ENCODE data around the gene ALKBH1. TPM values are rescaled to one million over a fixed set of nuclear protein-coding genes. Genes with fewer than 3 reads are reported as not detected.
"Not testable (repeated sequence)": the region's sequence is repeated elsewhere in the genome, so short reads cannot be mapped to it uniquely, and the experiment has no call there.

The ALKBH1 gene
- polyA plus RNA-seq, 2 donors = 3.2 to 5.8 TPM

DNA sequence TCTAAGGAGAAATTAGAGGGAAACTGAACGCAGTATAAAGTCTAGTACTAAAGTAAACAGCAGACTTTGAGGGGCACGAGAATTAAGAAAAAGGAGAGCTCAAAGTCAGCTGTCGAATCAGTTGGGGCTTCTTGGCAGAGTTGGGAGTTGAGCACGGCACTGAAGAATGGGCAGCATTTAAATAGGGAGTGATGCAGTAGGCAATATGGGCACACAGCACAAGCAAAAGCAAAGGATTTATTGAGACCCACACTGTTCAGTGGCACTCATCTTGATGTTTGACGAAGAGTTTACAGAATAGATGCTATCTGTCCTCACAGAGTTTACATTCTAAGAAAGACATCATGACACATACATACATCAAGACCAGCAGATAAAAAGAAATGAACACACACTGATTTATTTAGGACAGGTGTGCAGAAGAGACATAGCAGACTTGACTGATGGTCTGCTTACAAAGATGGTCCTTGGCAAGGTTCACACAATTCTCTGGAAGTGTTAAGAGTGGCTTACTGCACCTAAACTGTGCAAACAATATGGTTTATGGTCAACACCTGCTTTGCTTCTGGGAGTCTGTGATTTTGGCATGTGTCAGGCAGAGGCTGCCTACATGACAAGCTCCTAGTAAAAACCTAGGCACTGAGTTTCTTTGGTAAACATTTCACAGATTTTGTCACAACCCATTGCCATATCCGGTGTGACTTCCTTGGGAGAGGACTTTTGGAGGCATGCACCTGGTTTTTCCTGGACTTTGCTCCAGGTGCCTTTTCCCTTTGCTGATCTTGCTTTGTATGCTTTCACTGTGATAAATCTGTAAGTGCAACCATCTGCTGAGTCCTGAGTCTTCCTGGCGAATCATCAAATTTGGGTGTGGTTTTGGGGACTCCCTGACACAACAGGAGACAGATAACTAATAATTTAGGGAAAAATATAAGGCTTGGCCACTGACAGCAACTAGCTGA lies 26.3 kb downstream of the ALKBH1 start:
- 73 to 76% methylated on average over 7 of the region's 7 CpGs for WGBS, 2 donors
- H3K27me3 ChIP-seq (ENCODE audit: control insufficient read depth in 1 of 2, insufficient read depth in 2 of 2, low read length in 2 of 2) = no peaks in the 10 kb centered on the region
- H3K36me3 ChIP-seq (ENCODE audit: control insufficient read depth in 2 of 2, insufficient read depth in 2 of 2, low read length in 1 of 2) = peaks cover 0 to 4% of the 10 kb centered on the region in 2 donors
- no peaks in the 10 kb centered on the region for H3K9me3 ChIP-seq (ENCODE audit: control insufficient read depth in 2 of 2, insufficient read depth in 1 of 2, low read depth in 1 of 2, low read length in 1 of 2)
- H3K4me1 ChIP-seq (ENCODE audit: control insufficient read depth in 2 of 2, insufficient read depth in 2 of 2, low read length in 1 of 2) = peaks cover 0 to 3% of the 10 kb centered on the region in 2 donors
- H3K4me3 ChIP-seq (ENCODE audit: low read depth in 1 of 2, low read length in 2 of 2) = no peak overlapping the region
- no peak overlapping the region for H3K27ac ChIP-seq (ENCODE audit: low read depth in 2 of 2, low read length in 1 of 2)

DNA sequence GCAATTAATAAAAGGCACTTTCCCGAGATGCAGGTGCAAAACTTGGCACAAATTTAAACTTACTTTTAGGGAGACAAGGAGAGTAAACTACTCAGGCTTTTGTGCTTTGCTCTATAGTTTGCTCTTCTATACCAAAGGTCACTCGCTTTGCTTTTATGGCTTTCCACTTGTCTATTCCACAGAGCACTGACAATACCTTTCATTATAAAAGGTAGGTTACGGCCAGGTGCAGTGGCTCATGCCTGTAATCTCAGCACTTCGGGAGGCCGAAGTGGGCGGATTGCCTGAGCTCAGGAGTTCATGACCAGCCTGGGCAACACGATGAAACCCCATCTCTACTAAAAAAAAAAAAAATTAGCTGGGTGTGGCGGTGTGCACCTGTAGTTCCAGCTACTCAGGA lies 32.9 kb downstream of the ALKBH1 start:
- Histone ChIP-seq H3K36me3 (ENCODE audit: control insufficient read depth in 2 of 2, insufficient read depth in 2 of 2, low read length in 1 of 2) (peaks cover 0 to 11% of the 10 kb centered on the region in 2 donors), H3K4me1 (ENCODE audit: control insufficient read depth in 2 of 2, insufficient read depth in 2 of 2, low read length in 1 of 2) (no peaks in the 10 kb centered on the region), H3K4me3 (ENCODE audit: low read depth in 1 of 2, low read length in 2 of 2) (no peak overlapping the region), H3K27me3 (ENCODE audit: control insufficient read depth in 1 of 2, insufficient read depth in 2 of 2, low read length in 2 of 2) (no peaks in the 10 kb centered on the region), H3K27ac (ENCODE audit: low read depth in 2 of 2, low read length in 1 of 2) (no peak overlapping the region), H3K9me3 (ENCODE audit: control insufficient read depth in 2 of 2, insufficient read depth in 1 of 2, low read depth in 1 of 2, low read length in 1 of 2) (no peaks in the 10 kb centered on the region)
- WGBS, 2 donors = 66 to 90% methylated on average over 8 of the region's 8 CpGs

DNA sequence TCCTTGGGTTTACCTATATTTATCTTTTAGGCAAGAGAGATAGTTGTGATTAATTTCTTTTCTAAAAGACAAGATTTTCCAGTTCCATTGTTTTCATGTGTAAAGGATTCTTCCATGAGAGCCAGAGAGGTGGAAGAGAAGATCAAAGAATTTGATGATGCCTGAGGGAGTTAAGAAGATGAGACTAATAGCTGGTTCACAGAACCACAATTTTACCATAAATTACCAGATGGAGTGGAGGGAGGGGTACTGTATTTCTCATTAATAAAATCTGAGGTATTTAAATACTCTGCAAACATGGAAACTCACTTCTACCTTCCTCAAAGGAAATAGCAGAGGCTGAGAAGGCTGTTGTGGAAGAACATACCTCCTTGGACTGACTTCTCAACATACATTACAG lies 34.6 kb downstream of the ALKBH1 start:
- Histone ChIP-seq H3K27ac (ENCODE audit: low read depth in 2 of 2, low read length in 1 of 2) (no peak overlapping the region), H3K27me3 (ENCODE audit: control insufficient read depth in 1 of 2, insufficient read depth in 2 of 2, low read length in 2 of 2) (no peaks in the 10 kb centered on the region), H3K36me3 (ENCODE audit: control insufficient read depth in 2 of 2, insufficient read depth in 2 of 2, low read length in 1 of 2) (peaks cover 0 to 7% of the 10 kb centered on the region in 2 donors), H3K4me3 (ENCODE audit: low read depth in 1 of 2, low read length in 2 of 2) (no peak overlapping the region), H3K9me3 (ENCODE audit: control insufficient read depth in 2 of 2, insufficient read depth in 1 of 2, low read depth in 1 of 2, low read length in 1 of 2) (no peaks in the 10 kb centered on the region), H3K4me1 (ENCODE audit: control insufficient read depth in 2 of 2, insufficient read depth in 2 of 2, low read length in 1 of 2) (no peaks in the 10 kb centered on the region)

DNA sequence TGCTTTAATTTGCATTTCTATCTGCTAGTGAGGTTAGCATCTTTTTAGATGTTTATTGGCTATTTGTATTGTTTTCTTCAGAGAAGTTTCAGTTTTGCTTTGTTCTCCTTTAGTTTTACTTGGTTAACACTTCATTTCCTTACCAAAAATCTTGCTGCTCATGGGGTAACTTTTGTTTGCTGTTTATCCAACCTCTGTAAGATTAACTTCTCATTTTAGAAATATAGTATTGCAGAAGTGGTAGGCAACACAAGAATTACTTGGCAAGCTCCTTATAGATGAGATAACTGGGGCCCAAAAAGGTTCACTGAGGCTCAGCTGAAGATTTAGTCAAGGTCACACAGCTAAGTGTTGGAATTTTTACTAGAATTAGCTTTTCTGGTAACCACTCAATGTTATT lies 40.5 kb downstream of the ALKBH1 start:
- no peaks in the 10 kb centered on the region for H3K4me1 ChIP-seq (ENCODE audit: control insufficient read depth in 2 of 2, insufficient read depth in 2 of 2, low read length in 1 of 2)
- no peak overlapping the region for H3K27ac ChIP-seq (ENCODE audit: low read depth in 2 of 2, low read length in 1 of 2)
- no peaks in the 10 kb centered on the region for H3K9me3 ChIP-seq (ENCODE audit: control insufficient read depth in 2 of 2, insufficient read depth in 1 of 2, low read depth in 1 of 2, low read length in 1 of 2)
- H3K27me3 ChIP-seq (ENCODE audit: control insufficient read depth in 1 of 2, insufficient read depth in 2 of 2, low read length in 2 of 2) = no peaks in the 10 kb centered on the region
- no peaks in the 10 kb centered on the region for H3K36me3 ChIP-seq (ENCODE audit: control insufficient read depth in 2 of 2, insufficient read depth in 2 of 2, low read length in 1 of 2)
- no peak overlapping the region for H3K4me3 ChIP-seq (ENCODE audit: low read depth in 1 of 2, low read length in 2 of 2)

DNA sequence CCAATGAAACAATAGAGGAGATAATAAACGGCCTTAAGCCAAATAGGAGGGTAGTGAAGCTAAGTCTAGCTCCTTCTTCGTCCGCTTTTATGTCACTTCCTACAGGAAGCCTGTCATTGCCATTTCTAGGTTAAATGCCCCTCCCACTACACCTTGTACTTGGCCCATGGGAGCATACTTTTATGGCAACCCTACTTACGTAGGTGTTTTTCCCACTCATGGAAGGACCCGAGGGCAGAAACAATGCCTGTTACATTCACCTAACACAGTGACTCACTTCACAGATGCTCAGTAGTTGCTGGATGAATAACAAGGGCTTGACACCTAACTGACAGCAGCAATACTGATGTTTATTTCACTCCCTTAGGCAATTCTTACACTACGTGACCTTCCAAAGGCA lies 44.5 kb downstream of the ALKBH1 start:
- H3K27ac ChIP-seq (ENCODE audit: low read depth in 2 of 2, low read length in 1 of 2) = no peak overlapping the region
- H3K27me3 ChIP-seq (ENCODE audit: control insufficient read depth in 1 of 2, insufficient read depth in 2 of 2, low read length in 2 of 2) = no peaks in the 10 kb centered on the region
- no peak overlapping the region for H3K4me3 ChIP-seq (ENCODE audit: low read depth in 1 of 2, low read length in 2 of 2)
- H3K36me3 ChIP-seq (ENCODE audit: control insufficient read depth in 2 of 2, insufficient read depth in 2 of 2, low read length in 1 of 2) = no peaks in the 10 kb centered on the region
- peaks cover 0 to 2% of the 10 kb centered on the region in 2 donors for H3K4me1 ChIP-seq (ENCODE audit: control insufficient read depth in 2 of 2, insufficient read depth in 2 of 2, low read length in 1 of 2)
- H3K9me3 ChIP-seq (ENCODE audit: control insufficient read depth in 2 of 2, insufficient read depth in 1 of 2, low read depth in 1 of 2, low read length in 1 of 2) = no peaks in the 10 kb centered on the region
- WGBS, 2 donors = 40 to 47% methylated on average over 6 of the region's 6 CpGs

DNA sequence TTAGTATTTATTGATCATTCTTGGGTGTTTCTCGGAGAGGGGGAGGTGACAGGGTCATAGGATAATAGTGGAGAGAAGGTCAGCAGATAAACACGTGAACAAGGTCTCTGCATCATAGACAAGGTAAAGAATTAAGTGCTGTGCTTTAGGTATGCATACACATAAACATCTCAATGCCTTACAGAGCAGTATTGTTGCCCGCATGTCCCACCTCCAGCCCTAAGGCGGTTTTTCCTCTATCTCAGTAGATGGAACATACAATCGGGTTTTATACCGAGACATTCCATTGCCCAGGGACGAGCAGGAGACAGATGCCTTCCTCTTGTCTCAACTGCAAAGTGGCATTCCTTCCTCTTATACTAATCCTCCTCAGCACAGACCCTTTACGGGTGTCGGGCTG lies 46.3 kb downstream of the ALKBH1 start:
- not testable (repeated sequence) for H3K4me1 ChIP-seq (ENCODE audit: control insufficient read depth in 2 of 2, insufficient read depth in 2 of 2, low read length in 1 of 2); H3K4me3 ChIP-seq (ENCODE audit: low read depth in 1 of 2, low read length in 2 of 2); H3K9me3 ChIP-seq (ENCODE audit: control insufficient read depth in 2 of 2, insufficient read depth in 1 of 2, low read depth in 1 of 2, low read length in 1 of 2); H3K27me3 ChIP-seq (ENCODE audit: control insufficient read depth in 1 of 2, insufficient read depth in 2 of 2, low read length in 2 of 2); H3K36me3 ChIP-seq (ENCODE audit: control insufficient read depth in 2 of 2, insufficient read depth in 2 of 2, low read length in 1 of 2); H3K27ac ChIP-seq (ENCODE audit: low read depth in 2 of 2, low read length in 1 of 2)
- 52 to 73% methylated on average over 3 to 9 of the region's 9 CpGs for WGBS, 2 donors

DNA sequence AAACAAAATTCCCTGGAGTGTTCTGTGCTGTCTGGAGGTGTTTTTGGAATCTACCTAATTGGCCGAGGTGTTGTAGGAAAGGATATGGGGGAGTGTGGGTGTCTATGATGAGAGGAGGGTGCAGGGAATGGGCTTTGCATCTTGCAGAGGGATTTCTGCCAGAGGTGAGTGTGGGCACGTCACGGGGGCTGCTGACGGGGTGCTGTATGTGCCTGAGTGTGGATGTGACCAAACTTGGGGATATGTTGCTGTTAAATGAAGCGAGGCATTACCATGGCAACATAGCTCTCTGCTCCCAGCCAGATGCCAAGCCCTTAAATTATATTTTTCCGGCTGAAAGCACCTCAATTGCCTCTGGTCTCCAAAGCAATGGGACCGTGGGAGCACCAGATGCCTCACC lies 47.1 kb downstream of the ALKBH1 start:
- Histone ChIP-seq H3K4me3 (ENCODE audit: low read depth in 1 of 2, low read length in 2 of 2) (no peak overlapping the region), H3K27me3 (ENCODE audit: control insufficient read depth in 1 of 2, insufficient read depth in 2 of 2, low read length in 2 of 2) (no peaks in the 10 kb centered on the region)
- WGBS, 2 donors = 55 to 71% methylated on average over 7 of the region's 7 CpGs

DNA sequence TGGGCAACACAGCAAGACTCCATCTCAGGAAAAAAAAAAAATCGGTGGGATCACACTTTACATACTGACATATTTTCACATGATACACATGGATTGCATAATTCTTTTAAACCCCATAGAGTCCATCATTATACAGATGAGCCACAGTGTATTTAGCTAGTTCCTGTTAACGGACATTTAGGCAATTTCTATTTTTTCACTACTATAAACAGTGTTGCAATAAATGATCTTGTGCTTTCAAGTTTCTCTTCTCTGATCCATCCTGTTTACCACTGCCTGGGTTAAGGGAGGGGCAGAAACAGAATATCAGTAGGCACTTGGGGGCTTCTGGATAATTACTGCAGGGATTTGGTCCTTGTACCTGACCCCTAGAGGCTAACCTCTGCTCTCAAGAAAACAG lies 48.0 kb downstream of the ALKBH1 start:
- no peak overlapping the region for H3K27ac ChIP-seq (ENCODE audit: low read depth in 2 of 2, low read length in 1 of 2)

More for the DNA sequence above, 47.1 kb downstream of the ALKBH1 start:
- no peaks in the 10 kb centered on the region for H3K9me3 ChIP-seq (ENCODE audit: control insufficient read depth in 2 of 2, insufficient read depth in 1 of 2, low read depth in 1 of 2, low read length in 1 of 2)
- H3K36me3 ChIP-seq (ENCODE audit: control insufficient read depth in 2 of 2, insufficient read depth in 2 of 2, low read length in 1 of 2) = no peaks in the 10 kb centered on the region
- no peak overlapping the region for H3K27ac ChIP-seq (ENCODE audit: low read depth in 2 of 2, low read length in 1 of 2)
- H3K4me1 ChIP-seq (ENCODE audit: control insufficient read depth in 2 of 2, insufficient read depth in 2 of 2, low read length in 1 of 2) = peaks cover 0 to 2% of the 10 kb centered on the region in 2 donors

DNA sequence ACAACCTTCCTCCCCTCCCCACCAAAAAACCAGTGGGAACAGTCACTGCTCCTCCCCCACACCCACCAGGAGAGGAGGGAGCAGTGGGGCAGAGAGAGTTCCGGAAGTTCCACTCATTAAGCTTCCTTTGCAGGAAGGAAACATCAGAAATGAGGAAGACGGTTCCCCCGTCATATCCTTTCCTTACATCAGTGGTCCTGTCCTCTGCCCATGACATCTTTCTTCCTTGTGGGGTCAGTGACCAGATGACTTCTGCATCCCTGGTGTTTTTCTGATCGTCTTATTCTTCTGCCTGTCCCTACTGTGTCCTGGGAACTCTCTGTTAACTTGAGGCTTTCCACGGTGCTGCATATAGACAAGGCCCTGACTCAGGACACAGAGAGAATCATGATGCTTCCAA lies 50.5 kb downstream of the ALKBH1 start:
- Histone ChIP-seq H3K36me3 (ENCODE audit: control insufficient read depth in 2 of 2, insufficient read depth in 2 of 2, low read length in 1 of 2) (no peaks in the 10 kb centered on the region), H3K27me3 (ENCODE audit: control insufficient read depth in 1 of 2, insufficient read depth in 2 of 2, low read length in 2 of 2) (no peaks in the 10 kb centered on the region), H3K27ac (ENCODE audit: low read depth in 2 of 2, low read length in 1 of 2) (no peak overlapping the region), H3K4me1 (ENCODE audit: control insufficient read depth in 2 of 2, insufficient read depth in 2 of 2, low read length in 1 of 2) (peaks cover 0 to 2% of the 10 kb centered on the region in 2 donors), H3K4me3 (ENCODE audit: low read depth in 1 of 2, low read length in 2 of 2) (no peak overlapping the region), H3K9me3 (ENCODE audit: control insufficient read depth in 2 of 2, insufficient read depth in 1 of 2, low read depth in 1 of 2, low read length in 1 of 2) (no peaks in the 10 kb centered on the region)
- WGBS, 2 donors = 68 to 70% methylated on average over 5 of the region's 5 CpGs

More for the DNA sequence above, 48.0 kb downstream of the ALKBH1 start:
- peaks cover 0 to 2% of the 10 kb centered on the region in 2 donors for H3K4me1 ChIP-seq (ENCODE audit: control insufficient read depth in 2 of 2, insufficient read depth in 2 of 2, low read length in 1 of 2)
- no peaks in the 10 kb centered on the region for H3K27me3 ChIP-seq (ENCODE audit: control insufficient read depth in 1 of 2, insufficient read depth in 2 of 2, low read length in 2 of 2)
- 59 to 84% methylated on average over 2 of the region's 2 CpGs for WGBS, 2 donors
- no peak overlapping the region for H3K4me3 ChIP-seq (ENCODE audit: low read depth in 1 of 2, low read length in 2 of 2)
- no peaks in the 10 kb centered on the region for H3K9me3 ChIP-seq (ENCODE audit: control insufficient read depth in 2 of 2, insufficient read depth in 1 of 2, low read depth in 1 of 2, low read length in 1 of 2)
- no peaks in the 10 kb centered on the region for H3K36me3 ChIP-seq (ENCODE audit: control insufficient read depth in 2 of 2, insufficient read depth in 2 of 2, low read length in 1 of 2)

DNA sequence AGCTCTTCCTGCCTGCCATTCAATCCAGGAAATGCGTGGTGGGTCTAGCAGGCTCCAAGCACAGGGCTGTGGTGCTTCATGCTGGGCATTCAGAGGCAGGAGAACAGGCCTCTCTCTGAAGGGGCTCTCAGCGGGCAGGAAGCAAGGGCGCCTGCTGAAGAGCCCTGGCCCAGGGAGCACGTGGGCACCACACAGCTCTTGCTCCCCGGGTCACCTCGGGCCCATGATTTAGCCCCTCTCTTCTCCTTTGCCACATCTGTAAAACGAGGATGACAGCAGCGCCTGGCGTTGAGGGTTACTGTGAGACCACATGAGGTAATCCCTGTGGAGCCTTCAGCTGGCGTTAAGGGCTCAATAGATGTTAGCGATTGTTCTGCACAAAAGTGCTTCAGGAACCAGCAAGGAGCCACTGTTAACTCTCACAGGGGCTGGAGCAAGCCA lies 53.8 kb downstream of the ALKBH1 start:
- WGBS, 2 donors = 66 to 68% methylated on average over 11 of the region's 11 CpGs
- Histone ChIP-seq H3K9me3 (ENCODE audit: control insufficient read depth in 2 of 2, insufficient read depth in 1 of 2, low read depth in 1 of 2, low read length in 1 of 2) (no peaks in the 10 kb centered on the region), H3K36me3 (ENCODE audit: control insufficient read depth in 2 of 2, insufficient read depth in 2 of 2, low read length in 1 of 2) (no peaks in the 10 kb centered on the region), H3K27ac (ENCODE audit: low read depth in 2 of 2, low read length in 1 of 2) (no peak overlapping the region), H3K4me1 (ENCODE audit: control insufficient read depth in 2 of 2, insufficient read depth in 2 of 2, low read length in 1 of 2) (no peaks in the 10 kb centered on the region), H3K27me3 (ENCODE audit: control insufficient read depth in 1 of 2, insufficient read depth in 2 of 2, low read length in 2 of 2) (no peaks in the 10 kb centered on the region), H3K4me3 (ENCODE audit: low read depth in 1 of 2, low read length in 2 of 2) (no peak overlapping the region)

All from esophagus (tissue), 2 donors.